ENCODE measurements around the gene CEBPB. TPM values are rescaled to one million over a fixed set of nuclear protein-coding genes. Genes with fewer than 3 reads are reported as not detected.
"Not testable (repeated sequence)": the region's sequence is repeated elsewhere in the genome, so short reads cannot be mapped to it uniquely, and the experiment has no call there.

Gene CEBPB
- total and polyA plus RNA-seq, 4 donors, result 19.7 to 61.8 (median 29.2) TPM

GRCh38 chr20:50175938-50176933 lies 14.4 kb upstream of the CEBPB start:
- peaks cover 6 to 18% (median 12%) of the 10 kb centered on the region in 4 donors for H3K4me1 ChIP-seq (ENCODE audit: control insufficient read depth in 4 of 4, insufficient read depth in 4 of 4, low read length in 3 of 4)
- no peaks in the 10 kb centered on the region for H3K36me3 ChIP-seq (ENCODE audit: control insufficient read depth in 4 of 4, insufficient read depth in 3 of 4, low read depth in 1 of 4, low read length in 3 of 4)
- H3K4me3 ChIP-seq (ENCODE audit: low read depth in 1 of 3, low read length in 3 of 3), result no peak overlapping the region
- no peak overlapping the region for H3K27ac ChIP-seq (ENCODE audit: low read depth in 1 of 2, low read length in 2 of 2)
- H3K27me3 ChIP-seq (ENCODE audit: control insufficient read depth in 4 of 4, insufficient read depth in 4 of 4, low read length in 3 of 4), result no peaks in the 10 kb centered on the region
- no peaks in the 10 kb centered on the region for H3K9me3 ChIP-seq (ENCODE audit: control insufficient read depth in 4 of 4, low read length in 3 of 4)
- TF ChIP-seq JUND (IDR thresholded peaks at IDR 0.05) (no peak), ZBTB33 (IDR thresholded peaks at IDR 0.05) (no peak)
- no peak for DNase-seq (ENCODE audit: low spot score)
- no peak overlapping the region for H3K9ac ChIP-seq (ENCODE audit: low read depth in 1 of 2, low read length in 2 of 2)
- WGBS, result 96% methylated on average over 18 of the region's 18 CpGs

- not testable (repeated sequence) for H3K27me3 ChIP-seq (ENCODE audit: control insufficient read depth in 4 of 4, insufficient read depth in 4 of 4, low read length in 3 of 4); H3K4me1 ChIP-seq (ENCODE audit: control insufficient read depth in 4 of 4, insufficient read depth in 4 of 4, low read length in 3 of 4); H3K27ac ChIP-seq (ENCODE audit: low read depth in 1 of 2, low read length in 2 of 2); H3K9ac ChIP-seq (ENCODE audit: low read depth in 1 of 2, low read length in 2 of 2); H3K4me3 ChIP-seq (ENCODE audit: low read depth in 1 of 3, low read length in 3 of 3); DNase-seq (ENCODE audit: low spot score); H3K36me3 ChIP-seq (ENCODE audit: control insufficient read depth in 4 of 4, insufficient read depth in 3 of 4, low read depth in 1 of 4, low read length in 3 of 4); H3K9me3 ChIP-seq (ENCODE audit: control insufficient read depth in 4 of 4, low read length in 3 of 4)
- WGBS, result 87% methylated on average over 9 of the region's 9 CpGs
Measured at GRCh38 chr20:50178672-50179071, 12.0 kb upstream of the CEBPB start.

GRCh38 chr20:50181344-50181743 lies 9.3 kb upstream of the CEBPB start:
- H3K36me3 ChIP-seq (ENCODE audit: control insufficient read depth in 4 of 4, insufficient read depth in 3 of 4, low read depth in 1 of 4, low read length in 3 of 4), result no peaks in the 10 kb centered on the region
- no peaks in the 10 kb centered on the region for H3K27me3 ChIP-seq (ENCODE audit: control insufficient read depth in 4 of 4, insufficient read depth in 4 of 4, low read length in 3 of 4)
- WGBS, result 94% methylated on average over 10 of the region's 10 CpGs
- H3K9me3 ChIP-seq (ENCODE audit: control insufficient read depth in 4 of 4, low read length in 3 of 4), result no peaks in the 10 kb centered on the region
- no peak overlapping the region for H3K27ac ChIP-seq (ENCODE audit: low read depth in 1 of 2, low read length in 2 of 2)
- peaks cover under 1 to 4% (median 1%) of the 10 kb centered on the region in 4 donors for H3K4me1 ChIP-seq (ENCODE audit: control insufficient read depth in 4 of 4, insufficient read depth in 4 of 4, low read length in 3 of 4)
- no peak overlapping the region for H3K9ac ChIP-seq (ENCODE audit: low read depth in 1 of 2, low read length in 2 of 2)
- H3K4me3 ChIP-seq (ENCODE audit: low read depth in 1 of 3, low read length in 3 of 3), result no peak overlapping the region
- no peak for DNase-seq (ENCODE audit: low spot score)
- TF ChIP-seq TAF1 (conservative IDR thresholded peaks at IDR 0.05) (no peak), JUND (IDR thresholded peaks at IDR 0.05) (no peak), YY1 (IDR thresholded peaks at IDR 0.05) (no peak), GABPA (IDR thresholded peaks at IDR 0.05 in 1 of 2, conservative IDR thresholded peaks at IDR 0.05 in 1 of 2) (no peak), FOXA2 (IDR thresholded peaks at IDR 0.05) (no peak), SP1 (IDR thresholded peaks at IDR 0.05) (no peak), NR2F2 (IDR thresholded peaks at IDR 0.05) (no peak), FOXA1 (IDR thresholded peaks at IDR 0.05) (no peak), MAX (IDR thresholded peaks at IDR 0.05) (no peak), ATF3 (IDR thresholded peaks at IDR 0.05) (no peak), HNF4G (IDR thresholded peaks at IDR 0.05) (no peak), ZBTB33 (IDR thresholded peaks at IDR 0.05) (no peak), RAD21 (IDR thresholded peaks at IDR 0.05) (no peak), HNF4A (conservative IDR thresholded peaks at IDR 0.05) (no peak), EGR1 (IDR thresholded peaks at IDR 0.05; ENCODE audit: low read depth in 2 of 2) (no peak), CTCF (IDR thresholded peaks at IDR 0.05; ENCODE audit: low read depth, low read length, missing input control) (no peak), REST (IDR thresholded peaks at IDR 0.05) (no peak)

Measured in liver (tissue), 9 donors.